Endothelial cell of hepatic sinusoid (primary cell): ENCODE measurements around the gene XPO4.
"Not testable (repeated sequence)": the region's sequence is repeated elsewhere in the genome, so short reads cannot be mapped to it uniquely, and the experiment has no call there.

ENCODE experiments used
- in situ Hi-C: cut with HindIII; loops from 2 replicates; pipeline ENCODE4 v1.10.0; 2017; ENCODE audit warnings: low sequenced_read_pairs

XPO4 gene

DNA sequence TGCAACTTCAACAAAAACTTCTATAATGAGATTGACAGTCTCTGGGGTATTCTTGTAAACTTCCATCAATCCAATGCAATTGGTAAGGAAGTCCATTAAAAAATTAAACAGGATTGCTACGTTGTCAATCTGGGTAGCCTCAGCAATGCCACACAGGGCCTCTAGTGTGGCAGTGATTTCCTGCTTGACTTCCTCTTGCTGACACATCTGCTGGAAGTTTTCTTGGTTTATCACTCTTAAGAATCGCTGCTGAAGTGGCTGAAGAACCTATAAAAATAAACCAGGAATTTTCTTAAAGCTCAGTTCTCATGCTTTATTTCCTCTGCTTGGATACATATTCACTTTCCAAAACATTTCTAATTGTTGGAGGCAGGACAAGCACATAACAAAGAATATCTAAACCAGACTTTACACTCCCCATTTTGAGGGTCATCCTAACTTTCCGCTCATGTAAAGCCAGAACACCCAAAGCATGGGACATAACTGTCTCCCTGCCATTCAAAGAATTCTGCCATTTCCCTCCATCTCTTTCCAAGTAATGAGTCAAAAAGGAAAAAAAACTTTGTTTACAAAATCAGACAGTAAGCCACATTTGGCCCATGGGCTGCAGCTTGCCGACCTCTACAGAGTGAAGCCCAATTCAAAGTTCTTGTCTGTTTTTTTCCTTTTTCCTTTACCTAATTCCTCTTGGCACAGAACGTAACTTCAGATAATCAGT lies 105.6 kb downstream of the XPO4 start:
- in situ Hi-C loops, result no loop called here

DNA sequence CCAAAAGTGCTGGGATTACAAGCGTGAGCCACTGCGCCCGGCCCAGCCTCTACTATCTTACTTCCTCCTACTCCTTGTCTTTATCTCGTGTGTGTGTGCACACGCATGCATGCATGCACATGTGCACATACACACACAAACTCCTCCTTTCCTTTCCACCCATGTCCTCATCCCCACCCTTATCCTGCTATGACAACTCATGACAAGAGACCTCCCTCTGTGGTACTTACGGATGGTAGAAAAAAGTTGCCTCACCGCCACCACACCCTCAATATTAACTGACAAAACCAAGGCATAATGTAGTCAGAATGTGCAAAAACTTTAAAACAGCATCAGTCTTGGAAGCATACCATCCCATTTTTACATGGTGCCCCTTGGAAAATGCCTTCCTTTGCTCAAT lies 112.9 kb downstream of the XPO4 start:
- in situ Hi-C loops, result no loop called here

- in situ Hi-C loops, result no loop called here
Measured at GRCh38 chr13:20788312-20788711, 114.2 kb downstream of the XPO4 start.

DNA sequence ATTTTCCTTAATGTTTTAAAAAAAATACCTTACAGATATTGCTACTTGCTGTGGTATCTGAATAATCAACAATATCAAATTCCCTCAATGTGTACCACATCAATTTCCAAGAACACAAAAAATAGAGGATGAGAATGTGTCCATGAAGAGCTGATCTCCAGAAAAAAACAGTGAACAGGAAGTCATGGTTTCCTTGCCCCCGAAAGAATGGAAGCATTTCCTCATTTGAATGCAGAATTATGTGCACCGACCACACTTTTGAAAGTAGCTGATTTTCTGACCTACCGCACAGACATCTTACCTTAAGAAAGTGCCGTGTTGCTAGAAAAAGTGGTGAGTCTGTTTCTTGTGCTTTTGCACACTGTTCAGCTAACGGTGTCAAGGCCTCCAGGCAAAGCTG lies 115.4 kb downstream of the XPO4 start:
- in situ Hi-C loops, result no loop called here

GRCh38 chr13:20782116-20782708 lies 120.3 kb downstream of the XPO4 start:
- in situ Hi-C loops, result no loop called here

DNA sequence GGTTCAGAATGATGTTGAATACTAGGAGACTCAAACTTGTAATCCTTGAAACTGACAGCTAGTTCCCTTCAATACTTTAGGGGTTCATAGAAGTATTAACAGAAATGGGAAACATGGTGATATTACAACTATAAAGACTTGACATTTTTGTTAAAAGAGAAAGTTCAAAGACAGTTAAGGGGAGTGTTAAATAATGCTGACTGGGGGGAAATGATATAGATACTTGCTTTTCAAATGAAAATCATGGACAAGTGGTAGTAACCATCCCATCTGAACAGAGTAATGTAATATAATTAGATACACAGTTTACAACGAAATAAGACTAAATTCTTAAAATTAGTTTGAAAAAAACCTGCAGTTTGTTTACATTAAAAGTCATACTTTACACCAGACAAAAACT lies 122.2 kb downstream of the XPO4 start:
- in situ Hi-C loops, result no loop called here

DNA sequence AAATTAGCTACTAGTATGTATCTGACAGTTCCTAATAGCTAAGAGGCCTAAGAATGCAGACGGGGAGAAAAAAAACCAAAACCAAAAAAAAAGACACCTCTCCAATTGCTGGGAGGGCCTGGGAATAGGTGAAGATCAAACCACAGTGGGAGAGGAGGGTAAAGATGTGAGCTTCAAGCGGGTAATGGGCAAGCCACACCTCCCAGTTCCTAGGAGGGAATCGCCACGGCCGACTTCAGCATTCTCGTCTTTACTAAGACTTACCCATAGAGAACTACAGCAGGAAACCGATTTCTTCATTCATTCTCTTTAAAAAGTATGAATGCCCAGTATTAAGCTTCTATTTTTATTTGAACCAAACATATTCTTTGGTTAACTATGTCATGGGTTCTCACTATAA lies 123.1 kb downstream of the XPO4 start:
- in situ Hi-C loops, result no loop called here

DNA sequence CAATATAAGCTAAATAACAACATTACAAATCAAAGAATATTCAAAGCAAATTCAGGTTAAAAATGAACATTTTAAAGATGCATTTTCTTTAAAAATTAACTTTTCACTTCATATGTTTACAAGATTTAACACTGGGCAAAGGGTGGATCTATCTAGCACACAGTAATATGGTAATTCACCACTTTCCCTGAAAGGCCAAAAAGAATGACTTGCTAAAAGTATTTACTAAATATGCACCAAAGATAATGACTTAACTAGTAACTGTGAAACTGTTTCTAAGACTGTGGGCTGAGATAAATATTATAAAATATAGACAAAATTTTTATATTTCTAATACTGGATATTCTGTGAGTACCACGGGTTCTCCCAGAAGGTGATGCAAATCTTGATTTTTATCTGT lies 124.2 kb downstream of the XPO4 start:
- in situ Hi-C loops, result no loop called here

GRCh38 chr13:20776751-20777150 lies 125.8 kb downstream of the XPO4 start:
- in situ Hi-C loops, result no loop called here

DNA sequence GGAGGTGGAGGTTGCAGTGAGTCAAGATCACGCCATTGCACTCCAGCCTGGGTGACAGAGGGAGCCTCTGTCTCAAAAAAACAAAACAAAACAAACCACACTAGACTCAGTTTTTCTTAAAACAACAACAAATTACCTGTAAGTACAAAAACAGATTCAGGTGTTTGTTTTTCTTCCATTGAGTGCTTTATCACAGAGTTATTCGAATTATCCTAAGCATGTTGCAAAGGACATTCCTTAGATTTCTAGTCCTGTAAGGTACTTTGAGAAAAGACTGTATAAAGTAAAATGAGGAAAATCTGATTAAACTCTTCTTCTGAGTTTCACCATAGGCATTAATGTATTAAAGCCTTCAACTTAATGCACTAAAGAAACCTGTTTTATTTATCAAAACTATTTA lies 126.6 kb downstream of the XPO4 start:
- in situ Hi-C loops, result no loop called here

GRCh38 chr13:20774746-20775145 lies 127.8 kb downstream of the XPO4 start:
- in situ Hi-C loops, result no loop called here

- in situ Hi-C loops, result no loop called here
Measured at GRCh38 chr13:20773194-20774080, 129.1 kb downstream of the XPO4 start, which contains the start of gene EEF1AKMT1. Gene EEF1AKMT1 (minus strand): TSS chr13:20773961. CDS start chr13:20757598, 16,363 bp downstream.

DNA sequence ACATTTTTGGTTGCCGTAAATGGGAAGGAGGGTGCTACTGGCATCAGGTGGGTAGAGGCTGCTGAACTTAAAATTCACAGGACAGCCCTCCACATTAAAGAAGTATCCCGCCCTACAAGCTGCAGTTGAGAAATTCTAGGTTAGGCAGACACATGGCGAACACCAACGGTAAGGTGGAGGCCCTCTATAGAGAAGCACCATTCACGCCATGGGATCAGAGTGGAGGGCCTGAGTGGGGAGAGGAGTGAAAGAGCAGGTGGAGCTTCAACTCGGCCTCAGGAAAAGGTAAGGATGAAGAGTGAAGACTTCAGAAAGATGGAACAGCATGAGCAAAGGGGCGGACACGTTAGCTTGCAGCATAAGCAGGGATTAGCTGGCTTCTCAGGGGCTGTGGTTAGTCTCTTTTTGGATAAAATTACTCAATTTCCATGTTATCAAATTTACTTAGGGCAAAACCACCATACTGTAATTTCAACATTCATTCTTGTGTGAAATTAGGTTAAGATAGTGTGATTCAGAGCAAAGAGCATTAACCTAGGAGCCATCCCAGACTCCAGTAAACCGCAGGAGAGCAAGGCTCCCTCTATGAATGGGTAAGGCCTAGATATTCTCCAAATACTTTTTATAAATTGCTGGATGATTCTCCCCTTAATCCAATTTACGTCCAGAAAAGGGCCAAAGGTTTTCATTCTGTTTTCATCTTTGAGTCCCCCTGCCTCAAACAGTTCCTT lies 130.0 kb downstream of the XPO4 start:
- in situ Hi-C loops, result no loop called here

GRCh38 chr13:20769834-20770233 lies 132.7 kb downstream of the XPO4 start:
- in situ Hi-C loops, result no loop called here

DNA sequence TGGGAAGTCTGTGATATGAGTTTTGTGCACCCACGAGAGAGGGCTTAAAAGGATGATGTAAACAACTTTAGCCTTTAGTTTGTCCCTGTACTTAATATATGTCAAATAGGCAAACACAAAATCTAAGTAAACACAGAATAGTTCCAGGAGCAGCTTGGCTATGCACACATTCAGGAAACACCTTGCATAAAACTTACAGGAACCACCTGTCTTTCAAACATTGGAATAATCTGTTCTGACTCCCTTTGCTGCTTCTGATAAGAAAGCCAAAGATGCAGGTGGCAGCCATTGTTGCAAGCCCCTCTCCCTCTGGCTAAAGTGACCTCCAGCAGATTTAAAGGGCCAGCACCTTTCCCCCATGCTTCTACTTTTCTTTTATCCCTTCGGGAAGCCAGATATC lies 133.5 kb downstream of the XPO4 start:
- in situ Hi-C loops, result no loop called here

DNA sequence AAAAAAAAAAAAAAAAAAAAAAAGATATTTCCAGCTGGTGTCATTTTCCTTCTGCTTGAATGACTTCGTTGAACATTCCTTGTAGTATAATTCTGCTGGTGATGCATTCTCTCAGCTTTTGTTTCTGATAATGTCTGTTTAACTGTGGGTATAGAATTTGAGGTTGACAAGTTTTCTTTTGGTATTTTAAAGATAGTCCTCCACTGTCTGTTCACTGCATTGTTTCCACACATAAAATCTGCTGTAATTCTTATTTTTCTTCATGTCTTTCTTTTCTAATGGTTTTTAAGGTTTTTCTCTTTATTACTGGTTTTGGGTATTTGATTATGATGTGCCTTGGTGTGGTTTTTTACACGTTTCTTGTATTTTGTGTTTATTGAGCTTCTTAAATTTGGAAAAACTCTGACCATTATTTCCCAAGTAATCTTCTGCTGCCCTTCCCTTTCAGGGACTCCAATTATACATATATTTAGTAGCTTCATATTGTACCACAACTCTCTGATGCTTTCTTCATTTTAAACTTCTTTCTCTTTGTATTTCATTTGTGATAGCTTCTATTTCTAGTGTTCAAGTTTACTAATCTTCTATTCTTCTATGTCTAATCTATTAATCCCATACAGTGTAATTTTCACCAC lies 135.1 kb downstream of the XPO4 start:
- in situ Hi-C loops, result no loop called here

- in situ Hi-C loops, result loop anchor here (5.0 kb wide), 1 partner anchor 44 kb away; no protein-coding TSS in a partner anchor
Measured at GRCh38 chr13:20760872-20761271, 141.7 kb downstream of the XPO4 start.

DNA sequence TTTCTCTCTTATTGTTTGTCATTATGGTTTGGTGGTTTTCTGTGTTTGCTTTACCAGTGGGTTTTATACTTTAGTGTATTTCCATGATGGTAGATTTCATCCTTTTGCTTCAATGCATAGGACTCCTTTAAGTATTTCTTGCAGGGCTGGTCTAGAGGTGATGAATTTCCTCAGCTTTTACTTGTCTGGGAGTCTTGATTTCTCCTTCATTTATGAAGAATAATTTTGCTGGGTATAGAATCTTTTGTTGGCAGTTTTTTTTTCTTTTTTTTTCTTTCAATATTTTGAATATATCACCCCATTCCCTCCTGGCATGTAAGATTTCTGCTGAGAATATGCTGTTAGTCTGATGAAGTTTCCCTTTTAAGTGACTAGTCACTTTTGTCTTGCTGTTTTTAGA lies 148.5 kb downstream of the XPO4 start:
- in situ Hi-C loops, result no loop called here

DNA sequence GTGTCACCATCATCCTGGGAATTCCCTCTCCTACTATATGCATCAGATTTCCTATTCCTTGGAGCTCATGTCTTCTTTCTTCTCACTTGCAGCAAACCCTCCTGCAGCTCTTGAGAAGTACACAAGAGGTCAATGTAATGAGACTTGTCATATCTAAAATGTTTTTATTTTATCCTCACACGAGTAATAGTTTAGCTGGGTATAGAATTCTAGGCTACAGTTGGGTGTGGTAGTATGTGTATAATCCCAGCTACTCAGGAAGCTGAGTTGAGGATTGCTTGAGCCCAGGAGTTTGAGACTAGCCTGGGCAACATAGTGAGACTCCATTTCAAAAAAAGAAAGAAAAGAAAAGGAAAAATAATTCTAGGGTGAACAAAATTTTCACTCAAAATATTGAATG lies 153.2 kb downstream of the XPO4 start:
- in situ Hi-C loops, result no loop called here

- in situ Hi-C loops, result not testable (repeated sequence)
Measured at GRCh38 chr13:20743830-20744404, 158.6 kb downstream of the XPO4 start.
